PC-9 (cell line): Measurements from ENCODE around the gene NAAA.

Source experiments
- CTCF ChIP-seq: fragments of 200-600 bp; sonication (generic); conservative IDR thresholded peaks from 2 replicates; pipeline ENCODE4 v1.6.1; 2017; ENCODE audit warnings: mixed run types, antibody characterized with exemption, mild to moderate bottlenecking, moderate library complexity
- EZH2 ChIP-seq: fragments of 200-600 bp; sonication (generic); IDR thresholded peaks from 2 replicates; pipeline ENCODE4 v1.8.0; 2017; ENCODE audit warnings: antibody characterized with exemption, low read depth

DNA sequence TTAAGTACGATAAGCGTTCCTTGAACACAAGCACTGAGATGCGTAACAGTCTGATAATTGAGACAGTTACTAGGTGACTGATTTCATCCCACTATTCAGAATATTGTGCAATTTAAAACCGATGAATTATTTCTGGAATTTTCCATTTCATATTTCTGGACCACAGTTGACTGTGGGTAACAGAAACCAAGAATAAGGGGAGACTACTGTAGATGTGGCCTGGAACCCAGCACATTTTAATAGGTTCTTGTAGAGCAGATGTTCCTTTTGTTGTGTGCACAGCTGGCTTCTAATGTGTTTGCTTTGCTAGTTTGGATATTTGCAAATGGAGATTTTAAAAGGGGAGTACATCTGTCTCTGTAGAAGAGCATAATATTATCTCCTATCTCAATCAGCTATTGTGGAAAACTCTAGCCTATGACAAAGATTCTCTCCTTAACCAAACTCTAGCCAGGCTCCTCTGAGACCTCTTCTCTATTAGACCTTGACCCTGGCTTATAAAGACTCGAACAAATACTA lies 16.4 kb downstream of the NAAA start:
- TF ChIP-seq CTCF (no peak), EZH2 (no peak)
